ENCODE data around the gene RAPGEF1.

Gene RAPGEF1

GRCh38 chr9:131731237-131731636, 8.6 kb downstream of the RAPGEF1 start:
- DNase-seq (no peak), ATAC-seq (replicated peaks) (no peak)
- Mint-ChIP-seq H3K4me3 (peak overlapping the region; percentile 77 to 80), H3K36me3 (peaks cover 45 to 64% of the 10 kb centered on the region in 2 donors), H3K27me3 (no peaks in the 10 kb centered on the region), H3K27ac (peak overlapping the region; percentile 91), H3K4me1 (peaks cover 70 to 100% of the 10 kb centered on the region in 2 donors), H3K9me3 (peaks cover 0 to 5% of the 10 kb centered on the region in 2 donors)

- peak; percentile 85 for DNase-seq
These were observed 10.9 kb downstream of the RAPGEF1 start for GRCh38 chr9:131728961-131729360.

GRCh38 chr9:131728546-131728910, 11.3 kb downstream of the RAPGEF1 start:
- peaks cover 0 to 5% of the 10 kb centered on the region in 2 donors for H3K9me3 Mint-ChIP-seq
- H3K27me3 Mint-ChIP-seq = no peaks in the 10 kb centered on the region
- DNase-seq (no peak), ATAC-seq (replicated peaks) (peak; percentile 15)
- H3K4me1 Mint-ChIP-seq = peaks cover 61 to 100% of the 10 kb centered on the region in 2 donors
- peak overlapping the region; percentile 91 for H3K27ac Mint-ChIP-seq
- peaks cover 36 to 55% of the 10 kb centered on the region in 2 donors for H3K36me3 Mint-ChIP-seq
- peak overlapping the region; percentile 78 to 79 for H3K4me3 Mint-ChIP-seq

More at GRCh38 chr9:131728961-131729360, 10.9 kb downstream of the RAPGEF1 start:
- H3K27ac Mint-ChIP-seq = peak overlapping the region; percentile 91
- peaks cover 35 to 56% of the 10 kb centered on the region in 2 donors for H3K36me3 Mint-ChIP-seq
- peak overlapping the region; percentile 78 to 79 for H3K4me3 Mint-ChIP-seq
- peaks cover 0 to 5% of the 10 kb centered on the region in 2 donors for H3K9me3 Mint-ChIP-seq
- ATAC-seq (replicated peaks) = peak; percentile 68 to 72
- H3K4me1 Mint-ChIP-seq = peaks cover 63 to 100% of the 10 kb centered on the region in 2 donors
- H3K27me3 Mint-ChIP-seq = no peaks in the 10 kb centered on the region

- Mint-ChIP-seq H3K27ac (peak overlapping the region; percentile 91), H3K27me3 (no peaks in the 10 kb centered on the region), H3K36me3 (peaks cover 38 to 57% of the 10 kb centered on the region in 2 donors), H3K4me3 (peak overlapping the region; percentile 78 to 79), H3K9me3 (peaks cover 0 to 5% of the 10 kb centered on the region in 2 donors), H3K4me1 (peaks cover 62 to 100% of the 10 kb centered on the region in 2 donors)
- no peak for DNase-seq
- ATAC-seq (replicated peaks) = peak; percentile 18 to 25
These were observed 11.9 kb downstream of the RAPGEF1 start for GRCh38 chr9:131727795-131728545.

GRCh38 chr9:131727184-131727759, 12.6 kb downstream of the RAPGEF1 start:
- Mint-ChIP-seq H3K27me3 (no peaks in the 10 kb centered on the region), H3K27ac (peak overlapping the region; percentile 91), H3K36me3 (peaks cover 42 to 57% of the 10 kb centered on the region in 2 donors), H3K9me3 (peaks cover 0 to 5% of the 10 kb centered on the region in 2 donors), H3K4me3 (peak overlapping the region; percentile 78 to 79), H3K4me1 (peaks cover 64 to 98% of the 10 kb centered on the region in 2 donors)
- ATAC-seq (replicated peaks) = no peak
- no peak for DNase-seq

GRCh38 chr9:131724683-131725082, 15.2 kb downstream of the RAPGEF1 start:
- peaks cover 63 to 98% of the 10 kb centered on the region in 2 donors for H3K4me1 Mint-ChIP-seq
- H3K27me3 Mint-ChIP-seq = no peaks in the 10 kb centered on the region
- H3K4me3 Mint-ChIP-seq = peak overlapping the region; percentile 78 to 80
- peak overlapping the region; percentile 91 for H3K27ac Mint-ChIP-seq
- ATAC-seq (replicated peaks) (peak; percentile 5 to 12), DNase-seq (no peak)
- H3K36me3 Mint-ChIP-seq = peaks cover 34 to 65% of the 10 kb centered on the region in 2 donors
- peaks cover 0 to 2% of the 10 kb centered on the region in 2 donors for H3K9me3 Mint-ChIP-seq

- Mint-ChIP-seq H3K27me3 (no peaks in the 10 kb centered on the region), H3K4me1 (peaks cover 63 to 98% of the 10 kb centered on the region in 2 donors), H3K36me3 (peaks cover 31 to 69% of the 10 kb centered on the region in 2 donors), H3K9me3 (no peaks in the 10 kb centered on the region), H3K27ac (peak overlapping the region; percentile 80), H3K4me3 (no peak overlapping the region)
- ATAC-seq (replicated peaks) (no peak), DNase-seq (no peak)
These were observed 16.2 kb downstream of the RAPGEF1 start for GRCh38 chr9:131723632-131724031.

- ATAC-seq (replicated peaks) = no peak
- Mint-ChIP-seq H3K4me3 (no peak overlapping the region), H3K27ac (peak overlapping the region; percentile 51), H3K27me3 (no peaks in the 10 kb centered on the region), H3K9me3 (no peaks in the 10 kb centered on the region), H3K4me1 (peaks cover 64 to 98% of the 10 kb centered on the region in 2 donors), H3K36me3 (peaks cover 44 to 78% of the 10 kb centered on the region in 2 donors)
- DNase-seq = no peak
These were observed 17.6 kb downstream of the RAPGEF1 start for GRCh38 chr9:131722255-131722654.

GRCh38 chr9:131721076-131721475, 18.8 kb downstream of the RAPGEF1 start:
- Mint-ChIP-seq H3K36me3 (peaks cover 44 to 79% of the 10 kb centered on the region in 2 donors), H3K4me3 (no peak overlapping the region), H3K4me1 (peaks cover 66 to 98% of the 10 kb centered on the region in 2 donors), H3K27me3 (no peaks in the 10 kb centered on the region), H3K27ac (peak overlapping the region; percentile 65), H3K9me3 (no peaks in the 10 kb centered on the region)
- ATAC-seq (replicated peaks) = no peak
- no peak for DNase-seq

GRCh38 chr9:131720330-131720729, 19.5 kb downstream of the RAPGEF1 start:
- Mint-ChIP-seq H3K4me3 (peak overlapping the region; percentile 34 to 69), H3K27ac (peak overlapping the region; percentile 91), H3K27me3 (no peaks in the 10 kb centered on the region), H3K36me3 (peaks cover 41 to 83% of the 10 kb centered on the region in 2 donors), H3K9me3 (no peaks in the 10 kb centered on the region), H3K4me1 (peaks cover 68 to 98% of the 10 kb centered on the region in 2 donors)
- ATAC-seq (replicated peaks) = peak; percentile 18 to 26
- DNase-seq = no peak

- H3K36me3 Mint-ChIP-seq = peaks cover 46 to 83% of the 10 kb centered on the region in 2 donors
These were observed 20.5 kb downstream of the RAPGEF1 start for GRCh38 chr9:131719262-131719908.

GRCh38 chr9:131717719-131718460, 22.0 kb downstream of the RAPGEF1 start:
- Mint-ChIP-seq H3K4me1 (peaks cover 62 to 96% of the 10 kb centered on the region in 2 donors), H3K9me3 (no peaks in the 10 kb centered on the region), H3K36me3 (peaks cover 45 to 87% of the 10 kb centered on the region in 2 donors), H3K27me3 (no peaks in the 10 kb centered on the region), H3K27ac (peak overlapping the region; percentile 91), H3K4me3 (peak overlapping the region; percentile 22 to 31)
- DNase-seq (no peak), ATAC-seq (replicated peaks) (no peak)

More at GRCh38 chr9:131719262-131719908, 20.5 kb downstream of the RAPGEF1 start:
- Mint-ChIP-seq H3K27me3 (no peaks in the 10 kb centered on the region), H3K4me3 (peak overlapping the region in 1 of 2 donors; percentile 69), H3K4me1 (peaks cover 64 to 98% of the 10 kb centered on the region in 2 donors), H3K9me3 (no peaks in the 10 kb centered on the region), H3K27ac (peak overlapping the region; percentile 91)
- ATAC-seq (replicated peaks) = peak; percentile 85 to 88
- DNase-seq = no peak

- no peak overlapping the region for H3K27ac Mint-ChIP-seq
- H3K36me3 Mint-ChIP-seq = peaks cover 51 to 86% of the 10 kb centered on the region in 2 donors
- DNase-seq (no peak), ATAC-seq (replicated peaks) (no peak)
- H3K9me3 Mint-ChIP-seq = no peaks in the 10 kb centered on the region
- H3K4me3 Mint-ChIP-seq = no peak overlapping the region
- no peaks in the 10 kb centered on the region for H3K27me3 Mint-ChIP-seq
- peaks cover 63 to 97% of the 10 kb centered on the region in 2 donors for H3K4me1 Mint-ChIP-seq
These were observed 24.0 kb downstream of the RAPGEF1 start for GRCh38 chr9:131715906-131716305.

Measured in stimulated activated naive B cell treated with anti-CD40 and anti-IgM and Interleukin-4, amounts not matched to agents 10 μg/mL and 1 μg/mL and 100 μg/mL, for 72 hours (primary cell).